ENCODE measurements around the gene SUMO3. TPM values are rescaled to one million over a fixed set of nuclear protein-coding genes. Genes with fewer than 3 reads are reported as not detected.

Gene SUMO3
- total RNA-seq, 1 donor from 2014 or later = 72.8 TPM

- no peak for DNase-seq (ENCODE audit: low read depth)
These were observed 38.3 kb downstream of the SUMO3 start for GRCh38 chr21:44779417-44780136.

DNA sequence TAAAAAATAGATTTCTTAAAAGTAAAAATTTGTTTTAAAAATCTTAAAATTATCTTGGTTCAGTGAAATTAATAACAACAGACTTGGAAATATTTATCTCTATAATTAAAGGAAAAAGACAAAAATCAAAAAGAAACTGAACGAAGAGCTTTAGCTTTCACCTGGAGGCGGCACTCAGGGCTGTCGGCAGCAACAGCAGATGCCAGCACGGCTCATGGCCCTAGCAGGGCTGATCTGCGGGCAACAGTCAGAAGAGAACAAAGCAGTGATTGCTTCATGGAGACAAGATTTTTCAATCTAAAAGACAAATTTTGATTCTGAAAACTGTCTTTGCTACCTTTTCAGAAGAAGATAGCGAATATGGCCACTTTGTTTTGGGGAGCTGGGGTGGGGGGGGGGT is 38.9 kb downstream of the SUMO3 start:
- no peak for DNase-seq (ENCODE audit: low read depth)

GRCh38 chr21:44778499-44778911 is 39.4 kb downstream of the SUMO3 start:
- no peak for DNase-seq (ENCODE audit: low read depth)

DNA sequence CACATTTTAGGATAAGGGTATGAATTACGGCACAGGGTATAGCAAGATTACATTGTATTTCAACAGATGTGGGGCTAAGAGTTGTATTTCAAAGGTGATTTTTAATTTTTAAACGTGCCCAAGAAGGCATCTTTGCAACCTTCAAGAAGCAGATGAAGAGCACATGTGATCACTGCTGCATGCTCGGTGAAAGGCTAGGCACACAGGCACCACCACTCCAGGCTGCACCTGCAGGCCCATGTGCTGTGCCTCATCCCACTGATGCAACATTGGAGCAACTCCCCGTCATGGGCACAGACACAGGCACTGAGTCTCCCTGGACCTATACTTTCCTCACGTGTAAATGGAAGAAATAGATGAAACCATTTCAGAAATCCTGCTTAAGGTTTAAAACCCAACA is 39.8 kb downstream of the SUMO3 start:
- DNase-seq (ENCODE audit: low read depth) = no peak

GRCh38 chr21:44774972-44775371 is 42.9 kb downstream of the SUMO3 start:
- no peak for DNase-seq (ENCODE audit: low read depth)

- peak; percentile 76 for DNase-seq (ENCODE audit: low read depth)
These were observed 44.5 kb downstream of the SUMO3 start for GRCh38 chr21:44773291-44773932.

- DNase-seq (ENCODE audit: low read depth) = no peak
These were observed 45.9 kb downstream of the SUMO3 start for GRCh38 chr21:44771896-44772525.

- no peak for DNase-seq (ENCODE audit: low read depth)
These were observed 49.7 kb downstream of the SUMO3 start for GRCh38 chr21:44767834-44768831.

- DNase-seq (ENCODE audit: low read depth) = no peak
These were observed 51.0 kb downstream of the SUMO3 start for GRCh38 chr21:44766818-44767354.

GRCh38 chr21:44766014-44766817 is 51.6 kb downstream of the SUMO3 start:
- no peak for DNase-seq (ENCODE audit: low read depth)

DNA sequence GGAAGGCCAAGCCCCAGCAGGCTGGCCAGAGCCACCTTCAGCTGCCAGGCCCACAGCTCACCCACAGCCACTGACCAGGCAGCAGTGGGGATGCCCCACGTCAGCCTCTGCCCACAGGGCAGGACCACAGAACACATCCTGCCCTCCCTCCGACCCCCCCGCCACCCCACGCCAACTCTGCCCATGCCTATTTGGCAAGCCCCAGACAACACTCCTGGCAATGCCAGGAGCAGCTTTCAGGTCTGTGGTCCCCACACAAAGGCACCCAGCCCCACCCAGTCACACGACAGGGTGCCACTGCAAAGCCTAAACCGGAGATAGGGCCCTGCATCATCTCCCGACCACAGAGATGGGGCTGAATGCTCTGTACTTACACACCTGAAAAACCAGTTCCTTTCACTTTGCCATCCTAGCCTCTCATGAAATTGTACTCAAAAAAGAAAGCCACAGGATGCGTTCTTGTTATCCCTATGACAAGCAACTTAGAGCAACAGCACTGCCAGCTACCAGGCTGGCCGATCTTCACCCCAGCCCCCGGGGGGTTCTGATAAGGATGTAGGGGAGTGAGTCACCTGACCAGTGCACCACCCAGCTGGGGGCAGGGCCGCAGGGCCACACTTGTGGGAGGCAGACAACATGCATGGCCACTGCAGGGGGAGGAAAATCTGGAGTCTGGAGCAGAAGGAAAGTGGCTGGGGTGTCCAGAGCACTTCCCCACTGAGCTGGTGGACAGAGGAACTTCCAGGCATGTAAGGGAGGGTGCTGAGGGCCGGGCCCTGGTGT is 52.4 kb downstream of the SUMO3 start:
- no peak for DNase-seq (ENCODE audit: low read depth)

GRCh38 chr21:44764319-44765230 is 53.3 kb downstream of the SUMO3 start:
- no peak for DNase-seq (ENCODE audit: low read depth)

- DNase-seq (ENCODE audit: low read depth) = no peak
These were observed 54.2 kb downstream of the SUMO3 start for GRCh38 chr21:44763451-44764318.

DNA sequence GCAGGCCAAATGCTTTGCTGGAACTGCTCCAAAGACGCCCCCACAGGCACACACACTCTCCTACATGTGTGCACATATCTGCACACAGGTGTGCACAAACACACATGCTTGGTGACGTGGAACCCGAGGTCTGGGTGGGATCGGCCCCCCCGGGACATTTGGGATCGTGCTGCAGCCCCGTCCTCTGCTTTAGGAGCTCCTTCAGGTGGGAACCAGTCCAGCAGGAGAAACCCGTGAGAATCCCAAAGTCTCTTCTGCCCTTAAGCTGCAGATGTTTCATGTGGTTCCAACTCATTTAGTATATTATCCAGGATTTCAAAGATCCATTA is 54.8 kb downstream of the SUMO3 start:
- DNase-seq (ENCODE audit: low read depth) = no peak

- no peak for DNase-seq (ENCODE audit: low read depth)
These were observed 55.4 kb downstream of the SUMO3 start for GRCh38 chr21:44762221-44763049.

DNA sequence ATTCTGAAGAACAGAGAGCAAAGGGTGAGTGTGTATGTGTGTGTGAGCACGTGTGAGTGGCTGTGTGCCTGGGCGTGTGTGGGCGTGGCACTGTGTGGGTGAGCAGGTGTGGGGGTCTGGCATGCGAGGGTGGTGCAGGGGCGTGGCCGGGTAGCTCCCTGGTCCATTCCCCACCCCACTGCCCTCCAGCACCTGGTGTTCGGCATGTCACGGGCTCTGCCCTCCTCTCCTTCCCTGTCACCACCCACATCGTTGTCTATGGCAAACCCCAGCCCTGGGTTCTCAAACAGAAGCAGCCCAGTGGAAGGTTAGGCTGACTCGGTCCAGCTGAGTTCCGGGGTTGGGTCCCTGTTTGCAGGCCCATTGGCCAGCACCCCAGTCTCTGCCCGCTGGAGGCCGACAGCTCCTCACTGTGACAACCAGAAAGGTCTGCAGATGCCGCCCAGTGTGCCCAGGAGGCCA is 56.1 kb downstream of the SUMO3 start:
- no peak for DNase-seq (ENCODE audit: low read depth)
